HEK293T (cell line): ENCODE measurements around the gene PLEKHG4B.
"Not testable (repeated sequence)": the region's sequence is repeated elsewhere in the genome, so short reads cannot be mapped to it uniquely, and the experiment has no call there.

Source experiments
- CTCF ChIA-PET: fragments of 350-600 bp; formaldehyde crosslinking; extraction: SDS; loops from one replicate; lab custom pipeline; 2021; ENCODE audit warnings: antibody characterized with exemption, inconsistent platforms; lab: Yijun Ruan, JAX
- POLR2A ChIA-PET: fragments of 350-600 bp; formaldehyde crosslinking; extraction: SDS; loops from one replicate; lab custom pipeline; 2020; ENCODE audit warnings: antibody characterized with exemption, inconsistent platforms; lab: Yijun Ruan, JAX
- DNase-seq: peaks from one replicate; pipeline ENCODE4 v3.0.0; 2012; ENCODE audit warnings: mixed read lengths; ENCODE audit errors: extremely low spot score
- ARNT ChIP-seq: fragments of 450-650 bp; IDR thresholded peaks from 2 replicates; pipeline ENCODE4 v1.6.1; 2017; ENCODE audit warnings: mild to moderate bottlenecking
- BHLHE40 ChIP-seq: fragments of 450-650 bp; IDR thresholded peaks from 2 replicates; pipeline ENCODE4 v1.6.1; 2016; ENCODE audit warnings: mild to moderate bottlenecking, moderate library complexity, borderline replicate concordance
- CTBP1 ChIP-seq: fragments of 450-650 bp; IDR thresholded peaks from 2 replicates; pipeline ENCODE4 v1.6.1; 2016; ENCODE audit warnings: borderline replicate concordance
- ELF4 ChIP-seq: fragments of 450-650 bp; IDR thresholded peaks from 2 replicates; pipeline ENCODE4 v1.6.1; 2017; ENCODE audit warnings: antibody characterized with exemption
- FOXA1 ChIP-seq: fragments of 450-650 bp; IDR thresholded peaks from 2 replicates; pipeline ENCODE4 v1.6.1; 2016; ENCODE audit warnings: mild to moderate bottlenecking
- FOXK2 ChIP-seq: fragments of 450-650 bp; IDR thresholded peaks from 2 replicates; pipeline ENCODE4 v1.6.1; 2016; ENCODE audit warnings: mild to moderate bottlenecking
- FOXM1 ChIP-seq: fragments of 450-650 bp; IDR thresholded peaks from 2 replicates; pipeline ENCODE4 v1.6.1; 2017; ENCODE audit warnings: mild to moderate bottlenecking, borderline replicate concordance
- HDGF ChIP-seq: fragments of 450-650 bp; IDR thresholded peaks from 2 replicates; pipeline ENCODE4 v1.6.1; 2017; ENCODE audit warnings: antibody characterized with exemption, borderline replicate concordance
- L3MBTL2 ChIP-seq: fragments of 450-650 bp; conservative IDR thresholded peaks from 2 replicates; pipeline ENCODE4 v1.6.1; 2016; ENCODE audit warnings: mild to moderate bottlenecking
- LEF1 ChIP-seq: fragments of 450-650 bp; IDR thresholded peaks from 2 replicates; pipeline ENCODE4 v1.6.1; 2017; ENCODE audit warnings: mild to moderate bottlenecking, borderline replicate concordance
- NFRKB ChIP-seq: fragments of 450-650 bp; IDR thresholded peaks from 2 replicates; pipeline ENCODE4 v1.6.1; 2016; ENCODE audit warnings: mild to moderate bottlenecking, moderate library complexity
- SP1 ChIP-seq: fragments of 450-650 bp; IDR thresholded peaks from 2 replicates; pipeline ENCODE4 v1.6.1; 2017
- SUZ12 ChIP-seq: fragments of 450-650 bp; IDR thresholded peaks from 2 replicates; pipeline ENCODE4 v1.6.1; 2016; ENCODE audit warnings: mild to moderate bottlenecking
- TARDBP ChIP-seq: fragments of 450-650 bp; IDR thresholded peaks from 2 replicates; pipeline ENCODE4 v1.6.1; 2016
- ZNF384 ChIP-seq: fragments of 450-650 bp; IDR thresholded peaks from 2 replicates; pipeline ENCODE4 v1.6.1; 2016
- TF ChIP-seq, protein P1 (sequence below): fragments of 450-650 bp; IDR thresholded peaks from 2 replicates; pipeline ENCODE4 v1.6.1; 2016

The PLEKHG4B gene

GRCh38 chr5:93221-93980 lies 1.4 kb downstream of the PLEKHG4B start:
- DNase-seq: no peak
- TF ChIP-seq HDGF (no peak), SUZ12 (no peak), FOXK2 (no peak)
- ChIA-PET CTCF (interaction anchor here (0.6 kb wide), 1 partner anchor 36 kb away, joined by 3 read pairs; no protein-coding TSS in a partner anchor), POLR2A (interaction anchor here (0.8 to 2.6 kb wide), 2 partner anchors 11 to 51 kb away, joined by 3 to 12 read pairs; no protein-coding TSS in a partner anchor)

DNA sequence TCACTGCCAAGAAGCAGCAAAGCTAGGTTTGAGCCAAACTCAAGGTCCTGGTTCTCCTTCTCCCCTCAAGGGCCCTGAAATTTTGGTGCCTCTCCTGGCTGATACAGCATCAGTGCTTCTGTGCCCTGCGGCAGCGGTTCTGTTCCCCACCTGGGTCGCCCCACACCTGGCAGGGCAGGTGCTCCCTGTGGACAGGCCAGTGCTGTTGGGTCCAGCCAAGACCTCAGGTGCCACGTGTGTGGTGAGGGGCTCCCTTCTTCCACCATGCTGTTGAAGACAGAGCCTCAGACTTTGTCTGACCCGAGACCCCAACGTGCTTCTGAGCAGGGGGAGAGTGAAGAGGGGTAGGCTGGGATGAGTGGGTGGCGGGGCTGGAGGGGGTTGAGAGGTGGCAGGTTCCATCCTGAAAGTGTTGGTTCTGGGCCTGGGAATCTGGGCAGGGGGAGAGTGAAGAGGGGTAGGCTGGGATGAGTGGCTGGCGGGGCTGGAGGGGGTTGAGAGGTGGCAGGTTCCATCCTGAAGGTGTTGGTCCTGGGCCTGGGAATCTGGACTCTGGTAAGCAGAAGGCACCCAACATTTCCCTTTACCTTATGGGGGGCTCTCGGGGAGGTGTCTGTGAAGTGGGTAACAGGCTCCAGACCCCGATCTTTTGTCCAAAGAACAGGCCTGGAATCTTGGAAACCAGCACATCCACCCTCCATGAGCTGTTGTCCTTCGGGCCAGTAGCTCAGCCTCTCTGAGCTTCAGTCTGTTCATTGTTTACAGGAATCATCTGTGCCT lies 2.3 kb downstream of the PLEKHG4B start:
- TF ChIP-seq, protein P1, sequence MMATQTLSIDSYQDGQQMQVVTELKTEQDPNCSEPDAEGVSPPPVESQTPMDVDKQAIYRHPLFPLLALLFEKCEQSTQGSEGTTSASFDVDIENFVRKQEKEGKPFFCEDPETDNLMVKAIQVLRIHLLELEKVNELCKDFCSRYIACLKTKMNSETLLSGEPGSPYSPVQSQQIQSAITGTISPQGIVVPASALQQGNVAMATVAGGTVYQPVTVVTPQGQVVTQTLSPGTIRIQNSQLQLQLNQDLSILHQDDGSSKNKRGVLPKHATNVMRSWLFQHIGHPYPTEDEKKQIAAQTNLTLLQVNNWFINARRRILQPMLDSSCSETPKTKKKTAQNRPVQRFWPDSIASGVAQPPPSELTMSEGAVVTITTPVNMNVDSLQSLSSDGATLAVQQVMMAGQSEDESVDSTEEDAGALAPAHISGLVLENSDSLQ: no peak
- no peak for TF ChIP-seq ZNF384
- TF ChIP-seq BHLHE40: no peak
- TF ChIP-seq L3MBTL2: no peak
- TF ChIP-seq ELF4: no peak
- no peak for TF ChIP-seq HDGF
- TF ChIP-seq SUZ12: no peak
- no peak for TF ChIP-seq FOXM1
- no peak for DNase-seq
- POLR2A ChIA-PET: no interaction called here
- CTCF ChIA-PET: interaction anchor here (1.5 kb wide), 1 partner anchor 94 kb away, joined by 4 read pairs; no protein-coding TSS in a partner anchor

DNA sequence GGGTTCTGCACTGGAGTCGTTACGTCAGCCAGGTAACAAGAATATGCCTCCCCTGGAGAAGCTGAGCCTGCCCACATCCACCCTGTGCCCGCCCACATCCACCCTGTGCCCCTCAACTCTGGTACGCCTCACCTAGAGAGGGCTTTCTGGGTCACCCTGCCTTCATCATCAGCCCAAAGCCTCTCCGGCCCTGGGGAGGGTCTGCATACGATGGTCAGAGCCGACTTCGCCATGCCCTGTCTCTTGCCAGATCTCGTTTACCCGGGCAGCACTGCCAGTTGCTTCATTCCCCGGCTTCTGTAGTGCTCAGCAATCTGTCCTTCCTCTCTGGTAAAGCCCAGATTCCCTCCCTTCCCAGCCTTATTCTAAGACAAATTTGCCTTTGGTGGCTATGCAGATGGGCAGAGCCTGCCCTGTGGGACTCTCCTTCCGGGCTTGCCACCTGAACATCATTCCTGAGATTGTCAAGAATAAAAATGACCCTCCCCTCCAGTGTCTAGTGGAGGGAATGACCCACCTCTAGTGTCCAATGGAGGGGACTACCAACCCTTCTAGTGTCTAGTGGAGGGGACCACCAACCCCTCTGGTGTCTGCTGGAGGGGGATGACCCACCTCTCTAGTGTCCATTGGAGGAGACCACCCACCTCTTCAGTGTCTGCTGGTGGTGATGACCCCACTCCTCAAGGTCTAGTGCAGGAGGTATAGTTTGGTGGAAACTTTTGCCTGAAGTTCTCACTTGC lies 3.4 kb downstream of the PLEKHG4B start:
- CTCF ChIA-PET: interaction anchor here (1.5 kb wide), 1 partner anchor 93 kb away, joined by 4 read pairs; no protein-coding TSS in a partner anchor

DNA sequence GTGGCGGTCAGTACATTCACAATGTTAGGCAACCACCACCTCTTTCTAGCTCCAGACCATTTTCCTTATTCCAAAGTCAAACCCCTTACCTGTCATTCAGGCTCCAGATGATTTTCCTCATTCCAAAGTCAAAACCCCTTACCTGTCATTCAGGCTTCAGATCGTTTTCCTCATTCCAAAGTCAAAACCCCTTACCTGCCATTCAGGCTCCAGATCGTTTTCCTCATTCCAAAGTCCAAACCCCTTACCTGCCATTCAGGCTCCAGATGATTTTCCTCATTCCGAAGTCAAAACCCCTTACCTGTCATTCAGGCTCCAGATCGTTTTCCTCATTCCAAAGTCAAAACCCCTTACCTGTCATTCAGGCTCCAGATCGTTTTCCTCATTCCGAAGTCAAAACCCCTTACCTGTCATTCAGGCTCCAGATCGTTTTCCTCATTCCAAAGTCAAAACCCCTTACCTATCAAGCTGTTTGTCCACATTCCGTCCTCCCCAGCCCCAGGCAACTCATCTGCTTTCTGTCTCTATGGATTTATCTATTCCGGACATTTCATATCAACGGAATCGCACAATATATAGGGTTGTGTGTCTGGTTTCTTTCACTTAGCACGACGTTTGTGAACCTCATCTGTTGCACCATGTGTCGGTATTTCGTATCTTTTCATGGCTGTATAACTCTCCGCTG lies 5.2 kb downstream of the PLEKHG4B start:
- TF ChIP-seq CTBP1 (no peak), BHLHE40 (no peak), NFRKB (no peak), ARNT (no peak), SP1 (no peak), FOXK2 (no peak), HDGF (no peak), FOXA1 (no peak), LEF1 (no peak), ZNF384 (no peak), ELF4 (no peak), FOXM1 (no peak), L3MBTL2 (no peak)
- POLR2A ChIA-PET: no interaction called here
- no peak for DNase-seq
- CTCF ChIA-PET: no interaction called here

More for the DNA sequence above, 3.4 kb downstream of the PLEKHG4B start:
- DNase-seq: no peak
- POLR2A ChIA-PET: no interaction called here
- TF ChIP-seq BHLHE40 (no peak), FOXK2 (no peak), LEF1 (no peak), SUZ12 (no peak), FOXA1 (no peak), ARNT (no peak), ZNF384 (no peak), CTBP1 (no peak), FOXM1 (no peak), HDGF (no peak), TARDBP (no peak)

GRCh38 chr5:99815-100214 lies 7.8 kb downstream of the PLEKHG4B start:
- CTCF ChIA-PET: no interaction called here
- POLR2A ChIA-PET: no interaction called here
- TF ChIP-seq HDGF: no peak

DNA sequence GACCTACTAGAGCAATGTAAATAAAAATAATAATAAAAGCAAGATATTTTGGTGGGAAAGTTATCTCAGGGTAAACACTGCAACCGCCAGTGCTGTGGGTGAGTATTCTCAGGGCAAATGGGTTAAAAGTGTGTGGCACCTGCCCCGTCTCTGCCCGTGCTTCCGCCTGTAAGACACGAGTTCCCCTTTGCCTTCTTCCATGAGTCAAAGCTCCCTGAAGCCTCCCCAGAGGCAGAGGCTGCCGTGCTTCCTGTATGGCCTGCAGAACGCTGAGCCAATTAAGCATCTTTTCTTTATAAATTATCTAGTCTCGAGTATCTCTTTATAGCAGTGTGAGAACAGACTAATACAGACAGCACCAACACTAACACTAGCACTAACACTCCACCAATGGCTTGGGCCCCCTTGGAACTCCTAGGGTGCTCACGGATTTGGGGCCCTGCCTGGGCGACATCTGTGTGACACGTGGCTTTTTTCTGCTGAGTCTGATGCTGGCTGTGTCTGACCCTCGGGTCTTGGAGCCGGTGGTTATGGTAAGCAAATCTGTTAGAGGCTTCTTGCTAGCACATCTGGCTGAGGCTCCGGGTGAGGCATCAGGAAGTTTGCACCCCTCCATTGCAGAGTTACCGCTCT lies 10.6 kb downstream of the PLEKHG4B start:
- ChIA-PET POLR2A (interaction anchor here (2.5 kb wide), 1 partner anchor 11 kb away, joined by 12 read pairs; the partner anchor contains the start of gene PLEKHG4B), CTCF (no interaction called here)
- DNase-seq: no peak
- TF ChIP-seq, protein P1: no peak
- TF ChIP-seq ARNT (no peak), FOXK2 (no peak)

More at GRCh38 chr5:99815-100214, 7.8 kb downstream of the PLEKHG4B start:
- no peak for DNase-seq

DNA sequence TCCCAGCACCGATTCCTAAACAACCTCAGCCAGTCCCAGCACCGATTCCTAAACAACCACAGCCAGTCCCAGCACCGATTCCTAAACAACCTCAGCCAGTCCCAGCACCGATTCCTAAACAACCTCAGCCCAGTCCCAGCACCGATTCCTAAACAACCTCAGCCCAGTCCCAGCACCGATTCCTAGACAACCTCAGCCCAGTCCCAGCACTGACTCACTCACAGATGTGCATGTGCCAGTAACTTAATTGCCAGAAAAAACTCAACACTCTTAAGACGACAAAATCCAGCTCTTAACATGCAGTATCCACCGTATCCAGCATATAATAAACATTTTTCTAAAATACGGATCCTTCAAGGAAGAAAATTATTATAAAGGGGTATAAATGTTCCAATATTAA lies 12.1 kb downstream of the PLEKHG4B start:
- POLR2A ChIA-PET: interaction anchor here (2.5 kb wide), 1 partner anchor 12 kb away, joined by 12 read pairs; the partner anchor contains the start of gene PLEKHG4B
- CTCF ChIA-PET: not testable (repeated sequence)

More for the DNA sequence above, 12.1 kb downstream of the PLEKHG4B start:
- DNase-seq: not testable (repeated sequence)
